A549 (cell line): ENCODE data around the gene HOXC13. TPM values are rescaled to one million over a fixed set of nuclear protein-coding genes. Genes with fewer than 3 reads are reported as not detected.

Experiments
- ATAC-seq, 2 experiments: fragments of 200-7000 bp in 1 of 2; fragments of >200 bp in 1 of 2; cut with Nextera tagmentation in 1 of 2; cut with Tn5 transposase in 1 of 2; 3 replicates each; pipeline versions ENCODE4 v1.8.0 to v1.9.1; 2018 to 2020; ENCODE audit warnings: mild to moderate bottlenecking in 1 of 2, moderate library complexity in 1 of 2
- CTCF ChIA-PET: fragments of 300-600 bp; sonication (Branson Sonifier 250); formaldehyde crosslinking; extraction: SDS; loops from one replicate; lab custom pipeline; 2021; ENCODE audit warnings: antibody characterized with exemption, inconsistent platforms; lab: Yijun Ruan, JAX
- POLR2A ChIA-PET: fragments of 350-600 bp; formaldehyde crosslinking; extraction: SDS; loops from one replicate; lab custom pipeline; 2021; ENCODE audit warnings: antibody characterized with exemption, inconsistent platforms; lab: Yijun Ruan, JAX
- DNase-seq, 2 experiments: peaks; one replicate each; pipeline versions ENCODE4 v3.0.0 to v3.0.0-alpha.2; 2011 to 2016; ENCODE audit warnings: low read depth in 1 of 2, low spot score in 1 of 2
- FAIRE-seq: peaks from 2 replicates; lab custom pipeline; 2011; peaks lifted over from hg19 to GRCh38; lab: Jason Lieb, UNC
- H3K27ac ChIP-seq, 2 experiments: fragments of >200 bp; sonication (Bioruptor Twin); formaldehyde crosslinking; 3 replicates each; pipeline ENCODE4 v1.5.1; 2016 to 2017
- H3K4me1 ChIP-seq: fragments of >200 bp; sonication (Bioruptor Twin); formaldehyde crosslinking; 3 replicates; pipeline ENCODE4 v1.6.1; 2016
- H3K4me2 ChIP-seq: fragments of >200 bp; sonication (Bioruptor Twin); formaldehyde crosslinking; 3 replicates; pipeline ENCODE4 v1.6.1; 2016
- H3K4me3 ChIP-seq: fragments of >200 bp; sonication (Bioruptor Twin); formaldehyde crosslinking; 3 replicates; pipeline ENCODE4 v1.5.1; 2016
- H3K9me3 ChIP-seq: fragments of >200 bp; sonication (Bioruptor Twin); formaldehyde crosslinking; 3 replicates; pipeline ENCODE4 v1.6.1; 2016
- CEBPB ChIP-seq, 2 experiments: fragments of >200 bp in 1 of 2; sonication (Bioruptor Twin) in 1 of 2; formaldehyde crosslinking in 1 of 2; IDR thresholded peaks; 2 replicates each; pipeline ENCODE4 v1.6.1; 2012 to 2016
- CTCF ChIP-seq: fragments of >200 bp; sonication (Bioruptor Twin); formaldehyde crosslinking; IDR thresholded peaks from 3 replicates; pipeline ENCODE4 v1.5.1; 2016
- EHF ChIP-seq: fragments of 250-450 bp; sonication (Bioruptor Pico); IDR thresholded peaks from 2 replicates; pipeline ENCODE4 v1.5.0; 2020; ENCODE audit warnings: mild to moderate bottlenecking
- ESRRA ChIP-seq: fragments of 150-350 bp; IDR thresholded peaks from 2 replicates; pipeline ENCODE4 v1.6.1; 2014; ENCODE audit warnings: mild to moderate bottlenecking, low read length, borderline replicate concordance
- FOSB ChIP-seq: fragments of 250-450 bp; sonication (Bioruptor Pico); IDR thresholded peaks from 2 replicates; pipeline ENCODE4 v1.5.0; 2020; ENCODE audit warnings: mild to moderate bottlenecking, moderate library complexity
- FOXS1 ChIP-seq: fragments of 250-450 bp; sonication (Bioruptor Pico); IDR thresholded peaks from 2 replicates; pipeline ENCODE4 v1.5.0; 2020; ENCODE audit warnings: mild to moderate bottlenecking, moderate library complexity
- GATA3 ChIP-seq: IDR thresholded peaks from 2 replicates; pipeline ENCODE4 v1.6.1; 2012; ENCODE audit warnings: borderline replicate concordance
- HOXB13 ChIP-seq: fragments of 250-450 bp; sonication (Bioruptor Pico); IDR thresholded peaks from 2 replicates; pipeline ENCODE4 v1.5.0; 2020; ENCODE audit warnings: low read depth, mild to moderate bottlenecking, moderate library complexity
- HOXB5 ChIP-seq: fragments of 250-450 bp; sonication (Bioruptor Pico); IDR thresholded peaks from 2 replicates; pipeline ENCODE4 v1.5.0; 2020; ENCODE audit warnings: mild to moderate bottlenecking, moderate library complexity
- KDM1A ChIP-seq: fragments of 200-600 bp; sonication (generic); IDR thresholded peaks from 2 replicates; pipeline ENCODE4 v1.6.1; 2016; ENCODE audit warnings: low read depth, mild to moderate bottlenecking
- MAFK ChIP-seq: fragments of 450-650 bp; IDR thresholded peaks from 2 replicates; pipeline ENCODE4 v1.6.1; 2014; ENCODE audit not compliant: partially characterized antibody
- MAX ChIP-seq: IDR thresholded peaks from 2 replicates; pipeline ENCODE4 v1.6.1; 2012
- PHF8 ChIP-seq: fragments of 200-600 bp; sonication (generic); IDR thresholded peaks from 2 replicates; pipeline ENCODE4 v1.6.1; 2016; ENCODE audit warnings: low read depth, mild to moderate bottlenecking, antibody characterized with exemption, moderate library complexity, borderline replicate concordance
- POLR2A ChIP-seq: IDR thresholded peaks from 2 replicates; pipeline ENCODE4 v1.6.1; 2012; ENCODE audit warnings: mild to moderate bottlenecking, low read length
- RAD21 ChIP-seq, 2 experiments: fragments of >200 bp in 1 of 2; sonication (Bioruptor Twin) in 1 of 2; formaldehyde crosslinking in 1 of 2; IDR thresholded peaks in 1 of 2; conservative IDR thresholded peaks in 1 of 2; 2 replicates in 1 of 2; 3 replicates in 1 of 2; pipeline ENCODE4 v1.6.1; 2012 to 2018; ENCODE audit warnings: inconsistent platforms in 1 of 2
- RCOR1 ChIP-seq: fragments of 150-350 bp; IDR thresholded peaks from 2 replicates; pipeline ENCODE4 v1.6.1; 2014; ENCODE audit warnings: antibody characterized with exemption, low read length, low read depth
- REST ChIP-seq: fragments of 200-600 bp; sonication (generic); IDR thresholded peaks from 2 replicates; pipeline ENCODE4 v1.6.1; 2016; ENCODE audit warnings: antibody characterized with exemption, mild to moderate bottlenecking, moderate library complexity
- RFX5 ChIP-seq: fragments of 450-650 bp; IDR thresholded peaks from 2 replicates; pipeline ENCODE4 v1.7.1; 2014; ENCODE audit warnings: antibody characterized with exemption, mild to moderate bottlenecking, moderate library complexity
- SMC3 ChIP-seq: fragments of >200 bp; sonication (Bioruptor Twin); formaldehyde crosslinking; IDR thresholded peaks from 3 replicates; pipeline ENCODE4 v1.6.1; 2018; ENCODE audit warnings: inconsistent platforms
- USF2 ChIP-seq: fragments of 450-650 bp; IDR thresholded peaks from 2 replicates; pipeline ENCODE4 v1.6.1; 2014; ENCODE audit warnings: antibody characterized with exemption
- WGBS: methylation state at CpG from one replicate; pipeline ENCODE4 v1.1.6; 2017; ENCODE audit errors: missing lambda C conversion rate; 5-methylcytosine and 5-hydroxymethylcytosine counted together
- polyA plus RNA-seq, 4 experiments: library from polyadenylated mRNA; depleted of rRNA in 3 of 4; stranded (reverse); fragments of >200 nt; fragmentation: RNase III in 1 of 4; extraction: RNeasy Plus Mini Kit Qiagen cat#74134 plus additional on column Dnase treatment in 1 of 4; gene quantifications; 2 replicates in 3 of 4; 3 replicates in 1 of 4; pipeline ENCODE4 v1.2.3, GENCODE V29; 2011 to 2017

The HOXC13 gene
- polyA plus RNA-seq, 2 of the 4 experiments (the other 2 are of a cell fraction) = 3.9 to 6.5 TPM

- Histone ChIP-seq H3K9me3 (no peaks in the 10 kb centered on the region), H3K4me2 (no peak overlapping the region), H3K4me1 (peaks cover 14% of the 10 kb centered on the region), H3K27ac (no peak overlapping the region), H3K4me3 (no peak overlapping the region)
- FAIRE-seq = no peak
- ChIA-PET CTCF (no interaction called here), POLR2A (no interaction called here)
- TF ChIP-seq POLR2A = no peak
- TF ChIP-seq MAFK = no peak
- TF ChIP-seq FOSB (CRISPR knock-in tag) = no peak
- TF ChIP-seq RFX5 = no peak
- no peak for TF ChIP-seq MAX
- no peak for TF ChIP-seq FOXS1
- TF ChIP-seq CTCF = no peak
- no peak for TF ChIP-seq PHF8
- no peak for TF ChIP-seq ESRRA
- no peak for TF ChIP-seq KDM1A
- TF ChIP-seq EHF (CRISPR knock-in tag) = no peak
- TF ChIP-seq REST = no peak
- no peak for TF ChIP-seq RAD21 (conservative IDR thresholded peaks at IDR 0.05 in 1 of 2, IDR thresholded peaks at IDR 0.05 in 1 of 2)
- no peak for TF ChIP-seq USF2
- DNase-seq = no peak
- ATAC-seq = no peak
These were observed 9.1 kb downstream of the HOXC13 start for GRCh38 chr12:53947743-53948142.

GRCh38 chr12:53948650-53949593 lies 10.3 kb downstream of the HOXC13 start:
- DNase-seq (peak in 1 of 2 experiments; percentile 61), FAIRE-seq (no peak), ATAC-seq (peak; percentile 57 to 82)
- peak overlapping the region; percentile 3 to 38; a peak in 3 of 6 replicates for H3K27ac ChIP-seq
- ChIA-PET POLR2A (no interaction called here), CTCF (interaction anchor here (0.6 to 1.1 kb wide), 4 partner anchors 10 to 205 kb away, joined by 3 read pairs; no protein-coding TSS in a partner anchor)
- no peak overlapping the region for H3K4me2 ChIP-seq
- H3K9me3 ChIP-seq = no peaks in the 10 kb centered on the region
- WGBS = 69% methylated on average over 9 of the region's 9 CpGs
- TF ChIP-seq HOXB13 (CRISPR knock-in tag) (no peak), GATA3 (peak; percentile 50; the same call in 1 of the 2 replicates), RCOR1 (no peak), CEBPB (IDR thresholded peaks at IDR 0.05) (no peak), MAX (0 out of 2 replicates have a peak, but pooled peaks have one; percentile 23), RAD21 (conservative IDR thresholded peaks at IDR 0.05 in 1 of 2, IDR thresholded peaks at IDR 0.05 in 1 of 2) (peak in 1 of 2 experiments; percentile 34; a peak in 2 of 5 replicates), HOXB5 (CRISPR knock-in tag) (no peak), SMC3 (peak; percentile 15; the same call in 1 of the 3 replicates)
- no peak overlapping the region for H3K4me3 ChIP-seq
- H3K4me1 ChIP-seq = peaks cover 14% of the 10 kb centered on the region
